NCI-H446 treated with DMSO at 0.1 percent for 48 hours (cell line): ENCODE data around the gene GDF10.

Source experiments
- DNase-seq: peaks from one replicate; lab custom pipeline; 2025; lab: John Stamatoyannopoulos, UW

The GDF10 gene

DNA sequence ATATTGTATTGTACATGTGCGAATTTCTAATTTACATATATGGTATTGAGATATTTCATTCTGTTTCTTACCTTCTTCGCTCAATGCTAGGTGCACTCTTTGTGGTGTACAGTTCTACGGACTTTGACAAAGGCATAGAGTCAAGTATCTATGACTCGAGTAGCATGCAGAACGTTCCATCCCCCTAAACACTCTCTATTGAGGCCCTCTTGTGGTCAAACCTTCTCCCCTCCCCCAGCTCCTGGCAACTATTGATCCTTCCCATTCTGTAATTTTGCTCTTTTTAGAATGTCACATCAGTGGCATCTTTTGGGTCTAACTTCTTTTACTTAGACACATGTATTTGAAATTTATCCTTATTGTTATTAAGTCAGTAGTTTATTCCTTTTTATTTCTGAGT lies 30.7 kb upstream of the GDF10 start:
- no peak for DNase-seq

- no peak for DNase-seq
Measured at GRCh38 chr10:47276071-47276470, 23.9 kb upstream of the GDF10 start.

GRCh38 chr10:47276576-47277351 lies 23.2 kb upstream of the GDF10 start:
- DNase-seq = no peak

DNA sequence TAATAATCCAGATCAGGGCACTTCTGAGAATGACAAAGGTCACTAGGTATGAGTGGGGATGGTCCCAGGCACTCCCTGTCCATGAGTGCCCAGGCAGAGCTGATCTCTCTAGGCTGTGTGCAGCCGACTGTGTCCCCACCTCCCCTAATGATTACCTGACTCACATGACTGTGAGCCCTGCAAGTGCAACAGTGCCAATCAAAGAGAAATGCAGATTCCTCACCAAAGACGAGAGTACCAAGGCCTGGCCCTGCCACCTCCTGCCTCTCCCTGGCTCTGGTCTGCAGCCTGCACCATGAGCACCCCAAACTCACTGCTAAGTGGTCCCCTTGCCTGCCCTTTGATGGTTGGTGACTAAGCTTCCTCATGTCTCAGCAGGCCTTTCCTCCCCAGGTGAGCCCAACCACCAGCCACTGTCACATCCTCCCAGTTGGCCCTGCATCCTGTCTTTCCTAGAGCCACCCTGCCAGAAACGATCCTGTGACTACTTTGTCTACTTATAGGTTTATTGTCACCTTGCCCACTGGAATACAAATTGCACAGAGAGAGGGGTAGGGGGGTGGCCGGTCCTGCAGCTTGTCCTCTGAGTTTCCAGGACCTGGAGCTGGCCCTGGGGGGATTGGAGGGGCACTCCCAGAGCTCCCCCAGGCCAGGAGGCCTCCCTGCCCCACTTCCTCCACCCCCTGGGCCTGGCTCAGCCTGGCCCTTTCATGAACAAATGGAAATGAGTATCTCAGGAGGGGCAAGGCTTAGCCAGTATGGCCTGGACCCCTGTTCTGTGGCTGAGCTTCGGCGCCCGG lies 22.4 kb upstream of the GDF10 start:
- no peak for DNase-seq

GRCh38 chr10:47278152-47278473 lies 21.9 kb upstream of the GDF10 start:
- DNase-seq = no peak

- DNase-seq = no peak
Measured at GRCh38 chr10:47278720-47279119, 21.3 kb upstream of the GDF10 start.

DNA sequence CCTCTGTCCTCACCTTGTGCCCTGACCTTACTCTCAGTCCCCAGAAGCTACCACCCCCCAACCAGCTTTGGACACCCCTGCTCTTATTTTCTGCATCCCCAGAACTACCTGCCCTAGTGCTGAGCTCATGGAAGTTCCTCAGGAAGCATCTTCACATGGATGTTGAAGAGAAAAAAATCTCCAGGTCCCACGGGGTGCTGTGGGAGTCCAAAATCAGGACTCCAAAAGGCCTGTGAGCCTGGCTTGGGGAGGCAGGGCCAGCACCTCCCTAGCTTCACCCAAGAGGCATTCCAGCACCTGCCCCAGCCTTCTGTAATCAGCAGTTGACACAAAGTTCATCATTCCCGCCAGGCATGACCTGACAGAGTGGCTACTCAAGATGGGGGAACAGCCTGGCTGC lies 20.7 kb upstream of the GDF10 start:
- DNase-seq = no peak

DNA sequence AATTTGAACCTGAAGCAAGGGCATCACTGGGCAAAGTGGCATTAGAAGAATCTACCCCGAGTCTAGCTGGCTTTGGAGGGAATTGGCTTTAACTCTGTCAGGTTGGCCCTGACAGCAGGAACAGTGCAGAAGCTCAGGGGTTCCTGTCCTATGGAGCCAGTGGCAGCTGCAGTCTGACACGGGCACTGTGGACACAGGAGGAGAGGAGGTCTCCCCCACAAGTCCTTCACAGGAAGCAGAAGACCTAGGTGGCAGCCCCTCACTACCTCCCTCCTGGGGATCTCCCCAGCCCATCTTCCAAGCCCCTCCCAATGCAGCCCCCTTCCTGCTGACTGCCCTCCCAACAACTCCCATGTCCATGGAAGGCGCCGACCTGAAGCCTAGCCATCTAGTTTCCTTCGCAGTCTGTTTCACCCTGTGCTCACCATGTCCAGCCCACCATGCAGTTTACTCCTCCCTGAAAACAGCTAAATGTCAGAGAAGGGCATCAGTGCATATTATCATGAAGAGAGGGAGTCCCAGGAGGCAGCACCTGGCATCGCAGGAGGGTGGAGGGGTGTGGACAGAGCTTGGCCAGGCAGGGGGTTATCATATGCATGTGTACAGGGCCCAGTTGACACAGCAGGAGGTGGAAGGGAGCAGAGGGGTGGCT lies 17.9 kb upstream of the GDF10 start:
- DNase-seq = no peak

GRCh38 chr10:47282657-47283018 lies 17.4 kb upstream of the GDF10 start:
- no peak for DNase-seq

GRCh38 chr10:47283101-47283630 lies 16.8 kb upstream of the GDF10 start:
- DNase-seq = no peak

- DNase-seq = no peak
Measured at GRCh38 chr10:47283848-47284247, 16.1 kb upstream of the GDF10 start.

GRCh38 chr10:47285381-47286115 lies 14.4 kb upstream of the GDF10 start:
- no peak for DNase-seq

- no peak for DNase-seq
Measured at GRCh38 chr10:47286116-47286505, 13.9 kb upstream of the GDF10 start.

- no peak for DNase-seq
Measured at GRCh38 chr10:47286591-47287315, 13.2 kb upstream of the GDF10 start.

DNA sequence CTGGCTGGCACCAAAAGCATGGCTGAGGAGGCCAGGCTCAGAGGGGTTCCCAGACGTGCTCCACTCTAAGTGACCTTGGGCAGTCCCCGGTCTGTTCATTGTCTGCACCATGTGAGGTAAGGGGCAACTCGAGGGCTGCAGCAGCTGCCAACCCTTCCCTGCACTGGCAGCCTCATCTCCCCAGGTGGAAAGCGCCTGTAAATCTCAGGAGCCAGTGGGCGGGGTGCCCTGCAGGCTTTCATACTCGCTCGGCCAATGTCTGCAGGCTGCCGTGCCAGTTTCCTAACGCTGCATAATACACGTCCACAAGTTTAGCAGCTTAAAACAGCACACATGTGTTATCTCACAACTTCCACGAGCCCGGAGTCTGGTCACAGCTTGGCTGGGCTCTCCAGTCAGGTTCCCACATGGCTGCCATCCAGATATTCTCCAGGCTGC lies 12.6 kb upstream of the GDF10 start:
- no peak for DNase-seq

GRCh38 chr10:47287805-47288204 lies 12.2 kb upstream of the GDF10 start:
- DNase-seq = no peak

GRCh38 chr10:47288236-47288635 lies 11.8 kb upstream of the GDF10 start:
- DNase-seq = no peak

GRCh38 chr10:47288916-47289495 lies 11.0 kb upstream of the GDF10 start:
- no peak for DNase-seq

DNA sequence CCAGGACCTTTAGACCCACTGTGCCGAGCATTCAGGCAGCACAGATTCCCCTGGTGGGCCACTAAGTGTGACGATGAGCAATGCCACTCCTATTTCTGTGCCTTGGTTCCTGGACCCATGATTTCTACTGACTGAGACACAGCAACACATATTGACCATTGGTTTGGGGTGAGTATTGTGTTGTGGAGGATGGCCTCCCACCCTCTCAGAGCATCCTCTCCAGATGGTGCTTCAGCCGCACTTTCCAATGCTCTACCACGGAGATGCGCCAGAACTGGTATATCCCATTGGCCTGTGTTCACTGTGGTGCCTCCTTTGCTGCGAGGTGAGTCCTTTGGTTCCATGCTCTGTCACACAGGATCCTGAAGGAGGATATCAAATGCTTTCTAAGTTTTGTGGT lies 10.1 kb upstream of the GDF10 start:
- no peak for DNase-seq

DNA sequence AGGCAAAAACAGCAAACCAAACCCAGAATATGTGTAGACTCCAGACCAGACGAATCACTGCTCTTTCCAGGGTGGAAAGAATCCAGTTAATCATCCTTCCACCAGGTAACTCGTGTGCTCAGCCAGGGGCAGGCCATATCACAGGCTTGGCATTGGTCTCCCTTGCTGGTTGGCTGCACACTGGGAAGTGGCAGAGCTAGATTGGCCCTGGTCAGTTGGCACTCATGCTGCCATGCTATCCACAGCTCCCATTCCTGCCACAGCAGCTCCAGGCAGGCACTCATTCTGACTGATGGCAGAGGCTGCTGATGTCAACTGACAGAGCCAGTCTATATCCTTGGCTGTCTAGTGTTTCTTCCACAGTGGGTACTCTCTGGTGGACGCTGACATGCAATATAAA lies 9.7 kb upstream of the GDF10 start:
- no peak for DNase-seq

- no peak for DNase-seq
Measured at GRCh38 chr10:47291682-47292081, 8.3 kb upstream of the GDF10 start.
